HG02885 (cell line): ENCODE results near the gene ZNF19.

Experiments
- ATAC-seq: cut with Tn5 transposase; IDR thresholded peaks from one replicate; pipeline ENCODE4 v1.9.1; 2021; ENCODE audit warnings: mild to moderate bottlenecking; ENCODE audit not compliant: unreplicated experiment, poor library complexity

The ZNF19 gene

DNA sequence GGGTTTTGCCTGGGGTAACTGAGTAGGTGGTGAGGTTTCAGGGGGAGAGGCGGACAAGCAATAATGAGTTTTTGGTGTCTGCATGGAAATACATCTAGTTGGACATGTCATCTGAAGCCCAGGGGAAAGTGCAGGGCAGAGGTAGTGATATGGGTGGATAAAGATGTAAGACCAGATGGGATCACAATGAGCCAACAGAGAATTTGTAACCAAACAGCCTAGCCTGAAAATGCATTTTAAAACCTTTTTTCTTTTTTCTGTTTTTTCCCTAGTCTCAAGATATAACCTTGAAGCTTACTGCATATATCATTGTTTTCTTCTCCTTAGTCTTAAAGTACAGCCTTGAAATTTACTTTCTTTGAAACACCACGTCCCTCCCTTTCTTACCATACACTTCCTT, 3.7 kb upstream of the ZNF19 start:
- ATAC-seq = no peak

DNA sequence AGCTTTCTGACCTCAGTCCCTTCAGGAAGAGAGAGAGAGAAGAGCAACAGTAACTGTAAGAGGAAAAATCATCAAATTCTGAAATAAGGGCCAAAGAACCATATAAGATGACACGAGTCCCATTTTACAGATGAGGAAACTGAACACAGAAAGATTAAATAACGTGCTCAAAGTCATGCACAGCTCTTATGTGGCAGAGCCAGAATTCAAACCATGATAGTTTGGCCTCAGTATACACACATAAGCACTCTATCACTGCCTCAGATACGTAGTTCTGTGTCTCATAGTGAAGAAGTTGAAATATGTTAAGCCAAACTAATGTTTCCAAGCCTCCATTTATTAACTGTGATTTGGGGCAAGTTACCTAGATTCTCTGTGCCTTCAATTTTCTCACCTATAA, 1.9 kb upstream of the ZNF19 start:
- no peak for ATAC-seq

DNA sequence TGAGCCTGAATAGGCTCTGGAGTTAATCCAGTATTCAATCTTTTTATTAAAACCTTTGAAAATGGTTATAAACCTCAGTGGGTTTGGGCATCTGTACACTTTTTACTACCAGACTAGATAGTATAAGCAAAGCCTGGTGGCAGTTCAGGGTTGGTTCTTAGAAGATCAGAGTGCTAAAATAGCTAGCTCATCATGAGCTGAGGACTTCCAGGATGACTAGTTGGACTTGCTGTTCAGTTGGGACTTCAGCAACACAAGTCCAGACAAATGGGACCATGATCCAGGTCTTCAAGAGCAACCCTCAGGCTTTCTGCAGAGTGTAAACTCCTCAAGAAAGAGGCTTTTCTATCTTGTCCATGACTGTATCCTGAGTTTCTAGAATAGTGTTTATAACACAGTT, 1.2 kb upstream of the ZNF19 start:
- no peak for ATAC-seq

DNA sequence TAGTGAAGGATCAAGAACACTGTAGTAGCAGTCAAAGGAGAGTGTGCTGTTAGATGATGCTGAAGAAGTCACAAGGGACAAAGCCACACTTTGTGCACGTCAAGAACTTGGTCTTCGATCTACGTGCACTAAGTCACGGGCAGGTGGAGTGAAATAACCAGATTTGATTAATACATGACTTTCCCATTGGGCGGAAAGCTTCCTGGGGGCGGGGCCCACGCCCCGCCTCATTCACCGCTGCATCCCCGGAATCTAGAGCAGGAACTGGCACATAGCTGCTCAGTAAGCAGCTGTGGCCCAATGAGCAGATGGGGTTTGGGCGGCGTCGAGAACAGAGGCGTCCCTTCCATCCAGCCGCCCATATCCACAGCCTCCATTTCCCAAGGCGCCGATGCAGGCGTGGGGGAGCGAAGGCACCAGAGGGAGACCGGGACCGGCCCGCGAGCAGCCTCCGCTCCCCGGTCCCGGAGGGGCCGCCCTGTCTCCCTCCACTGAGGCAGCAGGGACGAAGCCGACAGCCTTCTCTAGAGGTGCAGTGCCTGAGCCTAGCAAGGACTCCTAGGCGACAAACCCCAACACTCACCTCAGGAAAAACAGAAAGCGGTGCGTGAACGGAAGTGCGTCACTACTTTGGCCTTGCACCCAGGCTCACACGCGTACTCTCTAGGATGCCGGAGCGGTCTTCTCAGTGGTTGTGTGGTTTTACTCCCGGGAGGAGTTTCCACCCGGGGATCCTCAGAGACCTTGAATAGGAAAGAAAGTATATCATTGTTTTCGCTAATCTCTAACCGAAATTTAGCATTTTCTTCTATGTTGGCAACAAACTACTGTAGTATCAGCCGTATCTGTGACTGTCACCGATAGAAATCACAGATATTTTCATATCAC, 4.9 kb downstream of the ZNF19 start:
- ATAC-seq = peak; percentile 89

DNA sequence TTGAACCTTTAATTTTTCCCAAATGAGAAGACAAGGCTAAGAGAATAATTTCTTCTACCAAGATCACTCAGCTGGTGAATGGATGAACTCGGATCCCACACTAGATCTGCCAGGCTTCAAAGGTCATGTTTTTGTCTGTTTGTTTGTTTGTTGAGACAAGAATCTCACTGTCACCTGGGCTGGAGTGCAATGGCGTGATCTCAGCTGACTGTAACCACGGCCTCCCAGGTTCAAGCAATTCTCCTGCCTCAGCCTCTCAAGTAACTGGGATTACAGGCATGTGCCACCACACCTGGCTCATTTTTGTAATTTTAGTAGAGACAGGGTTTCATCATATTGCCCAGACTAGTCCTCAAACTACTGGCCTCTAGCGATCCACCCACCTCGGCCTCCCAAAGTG, 6.6 kb downstream of the ZNF19 start:
- no peak for ATAC-seq

DNA sequence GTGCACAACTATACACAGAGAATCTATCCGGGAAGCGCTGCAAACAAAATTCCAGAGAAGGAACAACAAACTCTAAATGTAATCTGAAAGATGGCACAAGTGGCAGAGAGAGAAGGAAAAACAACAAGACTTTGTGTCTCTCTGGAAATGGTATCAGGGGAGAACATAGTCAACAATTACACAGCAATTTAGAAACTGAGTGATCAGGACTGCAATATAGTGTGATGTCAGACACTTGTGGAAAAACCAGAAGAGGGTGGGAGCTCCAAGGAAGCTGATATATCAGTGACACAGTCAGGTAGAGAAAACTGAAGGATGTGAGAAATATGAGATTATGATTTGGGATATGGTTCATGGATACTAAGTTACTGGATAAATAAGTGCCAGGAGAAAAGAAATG, 8.2 kb downstream of the ZNF19 start:
- ATAC-seq = no peak

DNA sequence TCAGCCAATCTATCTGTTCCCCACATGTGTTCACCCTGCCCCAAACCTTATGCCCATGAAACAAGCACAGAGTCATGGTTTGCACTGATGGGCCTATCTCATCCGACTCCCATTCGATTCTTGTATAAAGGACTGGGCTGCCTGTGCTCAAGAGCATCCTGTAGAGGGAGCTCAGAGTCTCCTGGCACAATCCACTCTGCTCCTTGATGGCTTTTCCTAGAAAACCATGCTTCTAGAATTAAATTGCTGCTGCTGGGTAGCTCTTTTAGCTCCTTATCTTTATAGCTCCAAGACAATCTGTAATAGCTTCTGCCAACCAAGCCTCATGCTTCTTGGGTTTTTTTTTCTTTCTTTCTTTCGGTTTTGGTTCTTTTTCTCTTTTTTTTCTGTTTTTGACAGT, 9.7 kb downstream of the ZNF19 start:
- ATAC-seq = no peak

DNA sequence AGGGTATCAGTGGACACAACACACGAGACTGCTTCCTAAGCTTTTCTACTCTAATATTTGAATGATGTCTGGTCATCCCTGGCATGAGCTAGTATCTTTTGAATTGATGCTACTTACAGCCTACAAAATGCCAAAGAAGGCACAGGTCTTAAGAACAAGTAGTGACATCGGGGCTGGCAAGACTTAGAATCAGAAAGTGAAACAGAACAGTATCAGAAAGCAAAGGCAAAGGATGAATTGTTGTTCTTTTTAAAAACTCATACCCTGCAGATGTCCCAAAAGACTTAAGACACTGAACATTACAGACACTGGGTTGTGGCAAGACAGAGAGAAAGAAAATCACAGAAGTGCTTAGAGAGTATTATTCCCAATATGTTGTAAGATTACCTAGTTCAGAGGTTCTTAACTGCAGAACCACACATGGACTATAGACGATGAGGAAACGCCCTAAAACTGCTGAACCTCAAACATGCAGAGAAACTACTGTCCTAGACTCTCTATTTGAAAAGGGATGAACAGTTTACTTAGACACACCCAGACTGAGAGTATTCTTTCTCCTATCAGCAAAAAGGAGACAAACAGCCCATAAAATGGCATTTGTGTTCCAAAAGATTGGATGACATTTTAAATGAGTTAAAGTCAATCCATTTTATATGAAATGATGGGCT, 12.5 kb downstream of the ZNF19 start:
- ATAC-seq = no peak

DNA sequence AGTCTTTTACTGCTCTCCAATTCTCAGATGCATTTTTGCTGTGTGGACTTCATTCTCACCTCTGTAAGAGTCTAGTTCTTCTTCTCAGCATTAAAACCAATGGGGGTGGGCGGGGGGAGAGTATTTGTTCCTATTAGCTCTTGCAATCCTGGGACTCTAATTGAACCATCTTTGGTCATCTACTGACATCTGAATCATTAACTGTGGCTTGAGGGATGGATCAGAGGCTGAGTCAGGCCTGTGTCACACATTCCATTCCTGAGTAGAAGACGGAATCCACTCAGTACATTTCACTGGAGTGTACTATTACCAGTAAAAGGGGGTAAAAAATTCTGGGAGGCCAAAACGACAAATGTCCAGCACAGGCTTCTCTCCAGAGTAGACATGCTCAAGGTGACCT, 14.3 kb downstream of the ZNF19 start:
- no peak for ATAC-seq

DNA sequence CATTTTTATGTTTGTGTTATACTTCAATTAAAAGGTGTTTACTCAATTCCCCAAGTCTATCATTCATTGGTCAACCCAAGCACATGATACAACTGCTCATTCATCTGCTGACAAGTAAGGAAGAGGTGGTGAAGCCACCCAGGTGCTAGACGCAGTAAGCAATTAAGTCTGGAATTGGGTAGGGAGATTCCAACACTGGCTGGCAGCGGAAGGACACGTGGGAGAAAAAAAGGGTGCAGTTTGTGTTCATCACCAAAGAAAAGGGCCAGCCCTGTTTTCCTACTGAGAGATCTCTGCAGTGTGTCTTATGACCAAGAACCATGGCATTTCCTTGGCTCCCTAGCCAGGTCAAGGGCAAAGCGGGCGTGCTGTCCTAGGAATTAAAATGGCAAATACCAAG, 15.2 kb downstream of the ZNF19 start:
- no peak for ATAC-seq

DNA sequence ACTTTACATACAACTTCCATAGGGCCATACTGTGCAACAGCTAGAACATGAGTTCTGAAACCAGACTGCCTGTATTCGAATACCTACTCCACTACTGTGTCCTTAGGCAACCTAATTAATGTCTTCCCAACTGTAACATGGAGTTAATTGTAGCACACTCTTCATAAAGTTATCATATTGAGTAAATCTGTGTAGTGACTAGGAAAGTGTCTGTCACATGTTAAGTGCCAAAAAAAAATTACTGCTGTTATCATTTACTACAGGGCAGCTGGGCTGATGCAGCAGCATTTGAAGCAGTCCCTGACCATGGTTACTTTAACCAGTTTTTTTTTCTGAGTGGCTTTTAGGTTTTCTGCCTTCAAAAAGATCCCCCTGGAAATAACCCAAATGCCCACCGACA, 16.2 kb downstream of the ZNF19 start:
- no peak for ATAC-seq

DNA sequence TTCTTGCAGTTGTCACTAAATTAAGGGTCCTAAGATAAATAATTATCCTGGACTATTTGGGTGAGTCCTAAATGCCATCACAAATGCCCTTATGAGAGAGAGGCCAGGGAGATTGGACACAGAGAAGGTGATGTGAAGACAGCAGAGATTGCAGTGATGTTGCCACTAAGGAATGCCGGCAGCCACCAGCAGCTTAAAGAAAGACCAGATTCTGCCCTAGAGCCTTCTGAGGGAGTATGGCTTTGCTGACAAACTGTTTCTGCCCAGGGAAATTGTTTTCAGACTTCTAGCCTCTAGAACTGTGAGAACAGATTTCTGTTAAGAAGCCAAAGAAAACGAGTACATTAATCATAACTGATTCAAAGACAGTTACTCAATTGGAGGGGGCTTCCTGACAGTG, 17.1 kb downstream of the ZNF19 start:
- ATAC-seq = no peak

DNA sequence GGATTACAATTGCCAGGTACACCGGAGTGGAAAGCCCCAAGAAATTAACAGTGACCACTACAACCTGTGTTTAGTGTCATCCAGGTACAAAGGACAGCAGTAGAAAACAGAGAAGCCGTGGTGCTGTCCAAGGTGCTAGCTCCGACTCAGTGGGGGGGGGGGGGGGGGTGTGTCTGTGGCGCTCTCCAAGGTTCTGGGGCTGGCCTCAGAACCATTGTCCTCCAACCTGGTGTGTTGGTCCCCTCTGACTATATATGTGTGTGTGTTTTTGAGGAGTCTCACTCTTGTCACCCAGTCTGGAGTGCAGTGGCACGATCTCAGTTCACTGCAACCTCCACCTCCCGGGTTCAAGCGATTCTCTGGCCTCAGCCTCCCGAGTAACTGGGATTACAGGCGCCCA, 21.3 kb downstream of the ZNF19 start:
- ATAC-seq = no peak

DNA sequence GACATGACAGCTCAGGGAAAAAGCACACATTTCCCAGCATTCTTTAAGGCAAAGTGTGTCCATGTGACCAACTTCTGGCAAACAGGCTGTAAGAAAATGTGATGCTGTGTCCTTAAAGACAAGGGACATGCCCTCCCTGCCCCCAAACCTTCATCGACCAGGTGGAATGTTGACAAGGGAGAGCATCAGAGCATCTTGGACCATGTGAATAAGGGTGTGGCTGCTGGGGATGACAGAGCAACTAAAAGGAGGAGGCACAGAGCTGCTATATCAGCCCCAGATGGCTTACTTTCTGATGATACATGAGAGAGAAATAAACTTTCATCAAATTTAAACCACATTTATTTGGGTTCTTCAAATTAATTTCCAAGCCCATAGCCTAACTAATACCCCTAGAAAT, 24.9 kb downstream of the ZNF19 start:
- no peak for ATAC-seq

DNA sequence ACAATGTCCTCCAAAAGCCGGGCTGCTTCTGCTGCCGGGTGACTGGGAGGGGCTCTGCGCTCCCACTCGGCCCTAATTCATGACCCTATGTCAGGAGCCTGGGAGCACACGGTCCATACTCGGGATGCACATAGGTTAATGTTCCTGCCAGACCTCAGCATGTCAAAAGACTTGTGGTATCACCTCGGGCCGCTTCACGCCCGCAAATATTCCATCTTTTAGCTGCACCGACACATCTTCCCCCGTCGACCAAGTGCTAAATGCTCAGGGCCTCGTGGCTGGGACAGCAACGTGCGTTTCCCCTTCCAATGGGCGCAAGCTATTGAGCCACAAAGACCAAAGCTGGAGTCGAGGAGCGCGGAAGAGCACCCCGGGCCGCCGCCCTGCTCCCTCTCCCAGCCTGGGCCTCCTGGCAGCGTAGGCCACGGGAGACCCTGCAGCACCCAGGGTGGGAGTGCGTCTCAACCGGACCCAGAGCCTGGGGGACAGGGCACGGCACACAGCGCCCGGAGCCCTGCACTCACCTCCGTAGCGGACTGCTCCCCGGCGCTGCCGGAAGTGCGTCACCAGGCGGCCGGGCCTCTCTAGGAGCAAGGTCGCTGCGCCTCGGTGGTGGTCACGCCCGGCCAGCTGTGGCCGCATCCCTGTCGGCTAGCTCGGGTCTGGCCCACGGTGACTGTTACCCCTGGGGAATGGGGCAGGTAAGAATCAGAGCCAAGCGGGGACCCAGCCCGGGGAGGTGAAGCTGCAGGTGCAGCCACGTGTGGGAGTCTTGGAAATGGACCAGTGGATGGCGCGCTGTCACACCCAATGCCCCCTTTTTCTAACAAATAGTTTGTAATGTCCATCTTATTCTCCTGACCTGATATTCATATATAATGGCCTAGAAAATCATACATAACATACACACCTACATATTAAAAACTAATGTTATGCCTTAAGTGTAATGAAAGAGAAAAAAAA, 27.2 kb downstream of the ZNF19 start, which contains the start of gene ZNF23:
TSS of gene ZNF23 (minus strand) at position 562 of the 963 bp plus-strand sequence. CDS start 5,451 bp downstream, outside the sequence.
- peak; percentile 97 for ATAC-seq

DNA sequence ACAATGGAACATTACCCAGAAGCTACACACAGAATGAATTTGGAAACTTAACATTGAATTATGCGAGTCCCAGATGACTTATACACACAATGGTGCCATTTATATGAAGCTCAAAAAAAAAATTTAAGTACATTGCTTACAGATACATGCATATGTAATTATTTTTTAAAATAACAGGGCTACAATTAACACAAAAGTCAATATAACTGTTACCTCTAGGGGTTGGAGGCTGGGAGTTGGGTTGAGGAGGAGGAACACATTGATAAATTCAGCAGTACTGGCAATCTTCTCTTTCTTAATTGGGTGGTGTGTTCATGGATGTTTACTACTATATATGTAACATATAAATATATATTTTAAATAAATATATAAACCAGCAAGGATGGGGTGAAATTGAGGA, 28.2 kb downstream of the ZNF19 start:
- ATAC-seq = no peak

DNA sequence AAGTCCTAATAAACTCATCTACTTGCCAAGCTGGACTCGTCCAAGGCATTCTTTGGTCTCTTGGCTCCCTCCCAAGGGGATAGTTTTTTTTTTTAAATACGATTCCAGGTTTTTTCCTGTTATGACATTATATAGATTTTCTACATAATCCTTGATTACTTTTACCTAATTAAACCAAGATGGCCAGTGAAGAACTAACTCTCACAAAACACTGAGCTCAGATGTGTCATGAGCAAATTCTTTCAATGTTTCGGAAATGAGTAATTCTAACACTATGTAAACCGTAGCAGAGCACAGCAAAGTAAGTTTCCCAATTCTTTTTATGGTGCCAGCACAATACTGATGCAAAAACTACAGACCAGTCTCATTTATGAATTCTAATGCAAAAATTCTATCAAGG, 28.9 kb downstream of the ZNF19 start:
- ATAC-seq = no peak

DNA sequence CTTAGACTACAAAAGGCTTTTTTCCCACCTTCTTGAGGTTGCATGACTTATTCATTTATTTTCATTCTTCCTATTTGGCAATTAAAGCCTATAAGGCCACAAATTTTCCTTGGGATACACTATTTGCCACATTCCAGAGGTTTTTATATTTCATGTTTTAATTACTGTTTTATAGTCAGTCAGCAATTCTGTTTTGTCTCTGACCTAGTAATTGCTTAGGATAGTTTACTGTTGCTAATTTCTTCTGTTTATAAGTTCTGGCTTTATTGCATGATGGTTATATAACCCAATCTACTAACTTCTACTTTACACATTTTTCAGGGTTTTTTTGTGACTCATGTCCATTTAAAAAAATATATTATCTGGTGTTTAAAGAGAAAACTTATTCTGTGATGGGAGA, 29.6 kb downstream of the ZNF19 start:
- no peak for ATAC-seq

DNA sequence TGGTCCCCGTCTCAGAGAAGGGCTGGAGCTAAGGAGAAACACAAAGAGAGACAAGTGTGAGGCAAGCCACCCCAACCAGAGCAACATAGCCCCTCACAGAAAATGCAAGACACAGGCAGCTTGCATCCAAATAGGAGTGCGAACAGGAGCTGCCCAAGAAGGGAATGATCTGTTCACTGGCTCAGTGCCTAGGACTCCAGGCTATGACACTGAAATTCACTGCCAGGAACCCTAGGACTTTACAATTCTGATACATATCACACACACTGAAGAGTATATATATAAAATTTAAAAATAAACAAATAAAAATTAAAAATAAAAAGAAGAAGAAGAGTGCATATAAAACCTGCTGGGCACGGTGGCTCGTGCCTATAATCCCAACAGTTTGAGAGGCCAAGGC, 32.3 kb downstream of the ZNF19 start:
- ATAC-seq = no peak

DNA sequence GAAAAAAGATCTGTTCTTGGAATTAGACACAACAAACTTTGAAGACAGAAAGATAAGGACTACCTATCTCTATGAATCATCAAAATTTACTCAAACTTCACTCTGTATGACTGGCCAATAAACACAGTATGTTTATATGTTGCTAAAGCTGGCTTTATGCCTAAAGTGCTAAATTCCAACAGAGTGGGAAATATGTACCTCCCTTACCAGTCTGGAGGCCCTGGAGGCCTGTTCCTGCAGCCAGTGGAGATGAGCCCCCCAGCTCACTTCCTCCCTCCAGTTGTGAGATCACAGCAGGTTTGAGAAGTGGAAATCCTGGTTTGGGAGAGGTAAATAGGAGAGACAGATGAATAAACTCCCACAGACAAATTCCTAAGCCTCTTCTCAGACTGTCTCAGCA, 36.1 kb downstream of the ZNF19 start:
- no peak for ATAC-seq

DNA sequence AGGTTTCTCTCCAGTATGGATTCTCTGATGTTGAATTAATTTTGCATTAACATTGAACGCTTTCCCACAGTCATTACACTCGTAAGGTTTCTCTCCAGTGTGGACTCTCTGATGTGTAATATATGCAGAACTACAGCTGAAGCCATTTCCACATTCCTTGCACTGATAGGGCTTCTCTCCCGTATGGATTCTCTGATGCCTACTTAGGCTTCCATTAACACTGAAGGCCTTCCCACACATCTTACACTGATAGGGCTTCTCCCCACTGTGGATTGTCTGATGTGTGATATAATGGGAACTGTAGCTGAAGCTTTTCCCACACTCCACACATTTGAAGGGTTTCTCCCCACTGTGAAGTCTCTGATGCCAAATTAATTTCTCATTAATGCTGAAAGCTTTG, 40.1 kb downstream of the ZNF19 start:
- no peak for ATAC-seq
